BE2C (cell line): ENCODE results near the gene GPR161. TPM values are rescaled to one million over a fixed set of nuclear protein-coding genes. Genes with fewer than 3 reads are reported as not detected.
"Not testable (repeated sequence)": the region's sequence is repeated elsewhere in the genome, so short reads cannot be mapped to it uniquely, and the experiment has no call there.

Experiments used
- DNase-seq: peaks from one replicate; pipeline ENCODE4 v3.0.0-alpha.2; 2020
- H3K27me3 ChIP-seq: fragments of 250-450 bp; sonication (Bioruptor Pico); 2 replicates; pipeline ENCODE4 v1.5.1; 2020; ENCODE audit warnings: mild to moderate bottlenecking
- H3K36me3 ChIP-seq: fragments of 250-450 bp; sonication (Bioruptor Pico); 2 replicates; pipeline ENCODE4 v1.5.1; 2020; ENCODE audit warnings: mild to moderate bottlenecking
- H3K4me1 ChIP-seq: fragments of 250-450 bp; sonication (Bioruptor Pico); 2 replicates; pipeline ENCODE4 v1.5.1; 2020
- H3K4me3 ChIP-seq: 2 replicates; pipeline ENCODE4 v1.5.1; 2011; ENCODE audit warnings: low read depth, low read length
- H3K9me3 ChIP-seq: fragments of 250-450 bp; sonication (Bioruptor Pico); 2 replicates; pipeline ENCODE4 v1.5.1; 2020
- CTCF ChIP-seq: IDR thresholded peaks from 2 replicates; pipeline ENCODE4 v1.5.1; 2012; ENCODE audit warnings: mild to moderate bottlenecking, low read depth, low read length
- polyA plus RNA-seq: library from polyadenylated mRNA; unstranded; fragments of >200 nt; gene quantifications from one replicate; pipeline ENCODE4 v1.2.1, GENCODE V29; 2012; ENCODE audit warnings: low read depth, missing spikeins; ENCODE audit not compliant: insufficient read length, insufficient read depth

The GPR161 gene
- 0.14 TPM for polyA plus RNA-seq

GRCh38 chr1:168136709-168137514, at the start of gene GPR161:
Gene GPR161 (minus strand): TSS chr1:168136930. CDS start chr1:168104850, 32,080 bp downstream.
- Histone ChIP-seq H3K9me3 (no peaks in the 10 kb centered on the region), H3K27me3 (peaks cover 29% of the 10 kb centered on the region), H3K4me3 (peak within 1 kb of the TSS; percentile 68), H3K4me1 (no peaks in the 10 kb centered on the region), H3K36me3 (no peaks in the 10 kb centered on the region)
- no peak for TF ChIP-seq CTCF
- DNase-seq: peak; percentile 52

GRCh38 chr1:168181063-168181720, 44.5 kb upstream of the GPR161 start:
- not testable (repeated sequence) for H3K9me3 ChIP-seq, H3K36me3 ChIP-seq, H3K4me3 ChIP-seq, DNase-seq, H3K4me1 ChIP-seq, H3K27me3 ChIP-seq

- peaks cover 5% of the 10 kb centered on the region for H3K36me3 ChIP-seq
- H3K4me1 ChIP-seq: no peaks in the 10 kb centered on the region
- DNase-seq: no peak
- H3K9me3 ChIP-seq: no peaks in the 10 kb centered on the region
- H3K4me3 ChIP-seq: peak overlapping the region; percentile 81
- no peaks in the 10 kb centered on the region for H3K27me3 ChIP-seq
- no peak for TF ChIP-seq CTCF
Measured at GRCh38 chr1:168180148-168180524, 43.4 kb upstream of the GPR161 start.

- no peak for DNase-seq
- no peaks in the 10 kb centered on the region for H3K4me1 ChIP-seq
- TF ChIP-seq CTCF: no peak
- peak overlapping the region; percentile 81 for H3K4me3 ChIP-seq
- no peaks in the 10 kb centered on the region; the same call in none of the 2 replicates for H3K36me3 ChIP-seq
- H3K27me3 ChIP-seq: no peaks in the 10 kb centered on the region
- H3K9me3 ChIP-seq: no peaks in the 10 kb centered on the region
Measured at GRCh38 chr1:168179438-168180147, 42.9 kb upstream of the GPR161 start.

GRCh38 chr1:168178638-168179437, 42.1 kb upstream of the GPR161 start, which contains the start of gene TIPRL:
Gene TIPRL (plus strand): TSS chr1:168178962. CDS start chr1:168179078, 116 bp downstream.
- peak; percentile 97 for DNase-seq
- H3K9me3 ChIP-seq: no peaks in the 10 kb centered on the region
- no peaks in the 10 kb centered on the region; the same call in 1 of the 2 replicates for H3K36me3 ChIP-seq
- no peaks in the 10 kb centered on the region for H3K27me3 ChIP-seq
- no peaks in the 10 kb centered on the region for H3K4me1 ChIP-seq
- H3K4me3 ChIP-seq: peak within 1 kb of the TSS; percentile 81
- peak; percentile 49 for TF ChIP-seq CTCF

GRCh38 chr1:168178227-168178637, 41.5 kb upstream of the GPR161 start:
- Histone ChIP-seq H3K4me1 (no peaks in the 10 kb centered on the region), H3K27me3 (no peaks in the 10 kb centered on the region), H3K9me3 (no peaks in the 10 kb centered on the region), H3K4me3 (peak overlapping the region; percentile 81), H3K36me3 (no peaks in the 10 kb centered on the region)
- no peak for TF ChIP-seq CTCF
- DNase-seq: no peak
